Peyer's patch (tissue), 4 donors: ENCODE results near the gene DRD4. TPM values are rescaled to one million over a fixed set of nuclear protein-coding genes. Genes with fewer than 3 reads are reported as not detected.

Source experiments
- DNase-seq, 3 donors: peaks; one replicate each; pipeline ENCODE4 v3.0.0-alpha.2; 2017 to 2019
- H3K27ac ChIP-seq, 4 donors: fragments of 200-600 bp; sonication (generic); one replicate each; pipeline ENCODE4 v1.5.1; 2016 to 2019
- H3K27me3 ChIP-seq, 2 donors: fragments of 200-600 bp; sonication (generic); one replicate each; pipeline ENCODE4 v1.5.1; 2019
- H3K36me3 ChIP-seq, 3 donors: fragments of 200-600 bp; sonication (generic); one replicate each; pipeline ENCODE4 v1.5.1; 2016 to 2019
- H3K4me1 ChIP-seq, 4 donors: fragments of 200-600 bp; sonication (generic); one replicate each; pipeline ENCODE4 v1.5.1; 2016 to 2019
- H3K4me3 ChIP-seq, 4 donors: fragments of 200-600 bp; sonication (generic); 1 replicate in 3 of 4; 2 replicates in 1 of 4; pipeline ENCODE4 v1.5.1; 2016 to 2019; ENCODE audit warnings: mild to moderate bottlenecking in 1 of 4
- H3K9me3 ChIP-seq, 4 donors: fragments of 200-600 bp; sonication (generic); one replicate each; pipeline ENCODE4 v1.5.1; 2016 to 2019; ENCODE audit warnings: mild to moderate bottlenecking in 1 of 4
- CTCF ChIP-seq, 6 experiments: fragments of 450-650 bp in 4 of 6; fragments of 200-600 bp in 2 of 6; sonication (generic) in 1 of 6; IDR thresholded peaks; one replicate each; pipeline ENCODE4 v1.5.1; 2017 to 2019; ENCODE audit warnings: antibody characterized with exemption in 6 of 6, mild to moderate bottlenecking in 3 of 6, moderate library complexity in 1 of 6
- POLR2A ChIP-seq, 2 donors: fragments of 450-650 bp; IDR thresholded peaks; one replicate each; pipeline ENCODE4 v1.5.1; 2017; ENCODE audit warnings: antibody characterized with exemption in 2 of 2, mild to moderate bottlenecking in 2 of 2, moderate library complexity in 2 of 2
- total RNA-seq, 4 donors: library from RNA; depleted of rRNA; stranded (reverse); fragments of >200 nt; gene quantifications; one replicate each; pipeline ENCODE4 v1.1.0, GENCODE V29; 2016

DRD4 gene
- total RNA-seq, 4 donors from 2014 or later = 1.6 to 3.0 TPM; not detected in 2

- peak in 1 of 3 donors; percentile 39 for DNase-seq
- Histone ChIP-seq H3K36me3 (peaks cover 0 to 81% (median 3%) of the 10 kb centered on the region in 3 donors), H3K27ac (no peak overlapping the region), H3K4me3 (no peak overlapping the region), H3K9me3 (no peaks in the 10 kb centered on the region), H3K4me1 (peaks cover 10 to 42% (median 19%) of the 10 kb centered on the region in 4 donors), H3K27me3 (no peaks in the 10 kb centered on the region)
- TF ChIP-seq CTCF (IDR thresholded peaks at IDR 0.05) = no peak
- TF ChIP-seq POLR2A (IDR thresholded peaks at IDR 0.05) = no peak
Measured at GRCh38 chr11:610146-610801, 26.8 kb upstream of the DRD4 start.

DNA sequence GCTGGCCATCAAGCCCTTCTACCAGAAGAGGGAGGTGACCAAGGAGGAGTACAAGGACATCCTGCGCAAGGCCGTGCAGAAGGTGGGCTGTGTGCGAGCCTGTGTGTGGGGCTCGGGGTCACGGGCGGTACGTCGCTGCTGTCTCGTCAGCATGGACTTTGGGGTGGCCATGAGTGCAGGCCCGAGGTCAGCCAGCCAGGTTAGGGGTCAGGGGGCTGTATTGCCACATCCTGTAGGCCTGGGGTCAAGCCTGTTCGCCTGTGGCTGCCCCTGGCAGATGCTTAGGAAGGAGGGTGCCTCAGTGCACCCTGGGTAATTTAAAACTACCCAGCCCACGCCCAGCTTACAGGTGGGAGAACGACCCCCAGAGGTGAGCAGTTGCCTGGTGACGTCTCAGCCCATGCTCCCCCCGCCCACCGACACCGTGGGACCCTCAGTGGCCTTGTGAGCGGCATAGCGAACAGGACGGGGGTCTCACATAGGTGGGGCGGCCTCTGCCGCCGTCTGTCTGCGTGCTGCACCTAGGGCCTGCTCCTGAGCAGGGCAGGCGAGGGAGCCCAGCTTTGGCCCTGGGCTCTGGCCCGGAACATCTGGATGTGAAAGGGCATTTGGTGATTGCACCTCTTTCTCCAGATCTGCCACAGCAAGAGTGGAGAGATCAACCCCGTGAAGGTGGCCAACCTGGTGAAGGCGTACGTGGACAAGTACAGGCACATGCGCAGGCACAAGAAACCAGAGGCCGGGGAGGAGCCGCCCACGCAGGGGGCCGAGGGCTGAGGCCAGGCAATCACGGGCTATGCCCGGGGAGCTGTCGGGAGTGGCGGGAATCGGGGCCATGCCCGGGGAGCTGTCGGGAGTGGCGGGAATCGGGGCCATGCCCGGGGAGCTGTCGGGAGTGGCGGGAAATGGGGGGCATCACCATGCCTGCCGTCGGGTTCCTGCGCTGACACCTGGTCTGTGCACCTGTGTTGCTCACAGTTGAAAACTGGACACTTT is 25.8 kb upstream of the DRD4 start:
- Histone ChIP-seq H3K27ac (peak overlapping the region in 3 of 4 donors; percentile 69 to 95 (median 94)), H3K27me3 (no peaks in the 10 kb centered on the region), H3K4me3 (no peak overlapping the region), H3K9me3 (no peaks in the 10 kb centered on the region), H3K4me1 (peaks cover 10 to 46% (median 21%) of the 10 kb centered on the region in 4 donors), H3K36me3 (peaks cover 0 to 71% (median 3%) of the 10 kb centered on the region in 3 donors)
- DNase-seq = peak in 1 of 3 donors; percentile 46
- TF ChIP-seq CTCF (IDR thresholded peaks at IDR 0.05) (no peak), POLR2A (IDR thresholded peaks at IDR 0.05) (no peak)

- peaks cover 0 to 60% (median 3%) of the 10 kb centered on the region in 3 donors for H3K36me3 ChIP-seq
- H3K27ac ChIP-seq = peak overlapping the region; percentile 69 to 96 (median 94)
- H3K27me3 ChIP-seq = no peaks in the 10 kb centered on the region
- H3K4me3 ChIP-seq = no peak overlapping the region
- TF ChIP-seq CTCF (IDR thresholded peaks at IDR 0.05) (peak in 4 of 6 experiments; percentile 15 to 80 (median 69)), POLR2A (IDR thresholded peaks at IDR 0.05) (no peak)
- no peaks in the 10 kb centered on the region for H3K9me3 ChIP-seq
- DNase-seq = peak in 2 of 3 donors; percentile 86 to 89
- peaks cover 10 to 53% (median 23%) of the 10 kb centered on the region in 4 donors for H3K4me1 ChIP-seq
Measured at GRCh38 chr11:612201-612960, 24.7 kb upstream of the DRD4 start.

DNA sequence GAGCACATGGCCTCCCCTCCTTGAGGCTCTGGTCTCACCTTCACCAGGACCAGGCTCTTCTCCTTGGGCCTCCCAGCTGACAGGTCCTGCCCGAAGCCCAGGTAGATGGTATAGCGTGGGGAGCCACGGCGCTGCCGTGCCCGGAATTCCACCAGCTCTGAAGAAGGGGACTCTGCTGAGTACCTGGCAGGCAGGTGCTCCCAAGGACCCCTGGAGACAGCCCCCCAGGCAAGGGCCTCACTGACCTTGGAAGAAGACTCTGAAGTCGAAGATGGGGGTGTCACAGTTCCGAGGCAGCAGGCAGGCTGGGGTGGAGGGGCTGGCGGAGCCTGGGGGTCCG is 24.1 kb upstream of the DRD4 start:
- Histone ChIP-seq H3K27me3 (no peaks in the 10 kb centered on the region), H3K9me3 (no peaks in the 10 kb centered on the region), H3K27ac (peak overlapping the region; percentile 69 to 96 (median 94)), H3K36me3 (peaks cover 0 to 55% (median 3%) of the 10 kb centered on the region in 3 donors), H3K4me3 (no peak overlapping the region), H3K4me1 (peaks cover 10 to 53% (median 23%) of the 10 kb centered on the region in 4 donors)
- TF ChIP-seq CTCF (IDR thresholded peaks at IDR 0.05) (no peak), POLR2A (IDR thresholded peaks at IDR 0.05) (no peak)
- DNase-seq = no peak

GRCh38 chr11:613369-613968 is 23.6 kb upstream of the DRD4 start:
- Histone ChIP-seq H3K36me3 (peaks cover 0 to 53% (median 3%) of the 10 kb centered on the region in 3 donors), H3K9me3 (no peaks in the 10 kb centered on the region), H3K4me3 (peak overlapping the region in 3 of 4 donors; percentile 15 to 79 (median 67)), H3K27ac (peak overlapping the region; percentile 94 to 96 (median 95)), H3K27me3 (no peaks in the 10 kb centered on the region), H3K4me1 (peaks cover 10 to 53% (median 23%) of the 10 kb centered on the region in 4 donors)
- peak; percentile 89 to 97 (median 95) for DNase-seq
- TF ChIP-seq CTCF (IDR thresholded peaks at IDR 0.05) = no peak
- TF ChIP-seq POLR2A (IDR thresholded peaks at IDR 0.05) = peak; percentile 39 to 50
